IMR-90 (cell line): ENCODE data around the gene GREB1L. TPM values are rescaled to one million over a fixed set of nuclear protein-coding genes. Genes with fewer than 3 reads are reported as not detected.

Experiments
- ATAC-seq: fragments of 200-7000 bp; cut with Tn5 transposase; 2 replicates; pipeline ENCODE4 v1.9.1; 2020; ENCODE audit warnings: low read depth, mild to moderate bottlenecking, moderate library complexity
- BruUV-seq: library from RNA; stranded (reverse); fragments of 400-500 nt; replicated peaks from 2 replicates; lab custom pipeline; 2021; lab: Mats Ljungman, UMichigan
- CTCF ChIA-PET: fragments of 300-600 bp; formaldehyde crosslinking; extraction: SDS; loops from one replicate; lab custom pipeline; 2021; ENCODE audit warnings: antibody characterized with exemption; lab: Yijun Ruan, JAX
- POLR2A ChIA-PET: fragments of 300-600 bp; sonication (Branson Sonifier 250); formaldehyde crosslinking; loops from one replicate; lab custom pipeline; 2022; ENCODE audit warnings: antibody characterized with exemption; ENCODE audit not compliant: unreplicated experiment; lab: Charles Lee
- DNase-seq: peaks from one replicate; pipeline ENCODE4 v3.0.0; 2013
- H2AFZ ChIP-seq: replicated peaks from 2 replicates; pipeline ENCODE3; 2013; ENCODE audit warnings: low read length, mild to moderate bottlenecking; ENCODE audit not compliant: poor library complexity
- H2AK5ac ChIP-seq: 2 replicates; pipeline ENCODE4 v1.6.1; 2013; ENCODE audit warnings: low read depth, low read length, inconsistent platforms
- H2AK9ac ChIP-seq: replicated peaks from 2 replicates; pipeline ENCODE3; 2013; ENCODE audit warnings: mild to moderate bottlenecking, low read depth, low read length, moderate library complexity; ENCODE audit not compliant: poor library complexity
- H2BK120ac ChIP-seq: 2 replicates; pipeline ENCODE4 v1.6.1; 2013; ENCODE audit warnings: low read depth, low read length, inconsistent platforms
- H2BK15ac ChIP-seq: 3 replicates; pipeline ENCODE4 v1.6.1; 2013; ENCODE audit warnings: low read depth, low read length, inconsistent platforms
- H2BK20ac ChIP-seq: 2 replicates; pipeline ENCODE4 v1.6.1; 2013; ENCODE audit warnings: low read depth, mild to moderate bottlenecking, inconsistent platforms, low read length, moderate library complexity
- H2BK5ac ChIP-seq: 2 replicates; pipeline ENCODE4 v1.6.1; 2013; ENCODE audit warnings: mild to moderate bottlenecking, low read depth, low read length, inconsistent platforms; ENCODE audit not compliant: poor library complexity, severe bottlenecking
- H3K14ac ChIP-seq: replicated peaks from 2 replicates; pipeline ENCODE4 v1.6.1; 2013; ENCODE audit warnings: low read depth, low read length, inconsistent platforms
- H3K18ac ChIP-seq: 2 replicates; pipeline ENCODE4 v1.6.1; 2013; ENCODE audit warnings: low read depth, low read length, control low read depth
- H3K23ac ChIP-seq: 2 replicates; pipeline ENCODE4 v1.6.1; 2013; ENCODE audit warnings: low read depth, low read length, inconsistent platforms
- H3K27ac ChIP-seq: 2 replicates; pipeline ENCODE4 v1.5.1; 2013; ENCODE audit warnings: mild to moderate bottlenecking, control low read depth, low read length; ENCODE audit not compliant: insufficient read depth
- H3K27me3 ChIP-seq: 2 replicates; pipeline ENCODE4 v1.6.1; 2013; ENCODE audit warnings: low read length; ENCODE audit not compliant: control insufficient read depth, insufficient read depth
- H3K36me3 ChIP-seq: 2 replicates; pipeline ENCODE4 v1.6.1; 2013; ENCODE audit warnings: low read length, mixed read lengths; ENCODE audit not compliant: control insufficient read depth, insufficient read depth
- H3K4ac ChIP-seq: 2 replicates; pipeline ENCODE4 v1.6.1; 2013; ENCODE audit warnings: low read depth, low read length, inconsistent platforms
- H3K4me1 ChIP-seq: 2 replicates; pipeline ENCODE4 v1.6.1; 2013; ENCODE audit warnings: low read length, mixed read lengths; ENCODE audit not compliant: control insufficient read depth, insufficient read depth
- H3K4me2 ChIP-seq: 2 replicates; pipeline ENCODE4 v1.6.1; 2013; ENCODE audit warnings: low read depth, mild to moderate bottlenecking, control low read depth, low read length, moderate library complexity
- H3K4me3 ChIP-seq: 2 replicates; pipeline ENCODE4 v1.5.1; 2013; ENCODE audit warnings: low read depth, mild to moderate bottlenecking, control low read depth, low read length, moderate library complexity; ENCODE audit not compliant: insufficient read depth
- H3K56ac ChIP-seq: 2 replicates; pipeline ENCODE4 v1.6.1; 2013; ENCODE audit warnings: low read length, inconsistent platforms; ENCODE audit not compliant: insufficient read depth; ENCODE audit errors: extremely low read depth
- H3K79me1 ChIP-seq, 2 experiments: 2 replicates each; pipeline ENCODE4 v1.6.1; 2013; ENCODE audit warnings: low read length in 2 of 2, inconsistent platforms in 1 of 2, low read depth in 1 of 2
- H3K9ac ChIP-seq: 2 replicates; pipeline ENCODE4 v1.6.1; 2013; ENCODE audit warnings: low read depth, low read length, control low read depth
- H3K9me1 ChIP-seq: 2 replicates; pipeline ENCODE4 v1.6.1; 2013; ENCODE audit warnings: low read length, inconsistent platforms; ENCODE audit not compliant: insufficient read depth
- H3K9me3 ChIP-seq: 2 replicates; pipeline ENCODE4 v1.6.1; 2013; ENCODE audit warnings: low read length; ENCODE audit not compliant: control insufficient read depth, insufficient read depth
- H4K20me1 ChIP-seq: 2 replicates; pipeline ENCODE4 v1.6.1; 2013; ENCODE audit warnings: low read length, inconsistent platforms; ENCODE audit not compliant: insufficient read depth
- H4K5ac ChIP-seq: 2 replicates; pipeline ENCODE4 v1.6.1; 2013; ENCODE audit warnings: mild to moderate bottlenecking, low read depth, low read length, control low read depth
- H4K8ac ChIP-seq, 2 experiments: 2 replicates each; pipeline ENCODE4 v1.6.1; 2013; ENCODE audit warnings: low read depth in 2 of 2, low read length in 2 of 2, control low read depth in 1 of 2, inconsistent platforms in 1 of 2
- H4K91ac ChIP-seq: 2 replicates; pipeline ENCODE4 v1.6.1; 2013; ENCODE audit warnings: low read depth, low read length, inconsistent platforms; ENCODE audit not compliant: insufficient read depth
- BHLHE40 ChIP-seq: fragments of 150-350 bp; IDR thresholded peaks from 2 replicates; pipeline ENCODE4 v1.6.1; 2016; ENCODE audit warnings: mild to moderate bottlenecking, low read depth, low read length
- CEBPB ChIP-seq: IDR thresholded peaks from 2 replicates; pipeline ENCODE4 v1.6.1; 2012; ENCODE audit warnings: low read depth, low read length, improper control_type of control experiment
- CHD1 ChIP-seq: IDR thresholded peaks from 2 replicates; pipeline ENCODE4 v1.6.1; 2012; ENCODE audit warnings: low read depth, low read length, improper control_type of control experiment
- CTCF ChIP-seq: conservative IDR thresholded peaks from 2 replicates; pipeline ENCODE4 v1.5.1; 2012; ENCODE audit warnings: mild to moderate bottlenecking, low read depth, low read length, improper control_type of control experiment
- FOS ChIP-seq: fragments of 150-350 bp; IDR thresholded peaks from 2 replicates; pipeline ENCODE4 v1.6.1; 2016; ENCODE audit warnings: low read depth, low read length
- MAFK ChIP-seq: IDR thresholded peaks from 2 replicates; pipeline ENCODE4 v1.6.1; 2012; ENCODE audit warnings: low read depth, low read length, improper control_type of control experiment
- MAZ ChIP-seq: IDR thresholded peaks from 2 replicates; pipeline ENCODE4 v1.6.1; 2012; ENCODE audit warnings: low read depth, mild to moderate bottlenecking, low read length, improper control_type of control experiment, moderate library complexity, borderline replicate concordance
- MXI1 ChIP-seq: IDR thresholded peaks from 2 replicates; pipeline ENCODE4 v1.6.1; 2012; ENCODE audit warnings: low read depth, mild to moderate bottlenecking, low read length, moderate library complexity, borderline replicate concordance
- NFE2L2 ChIP-seq: fragments of 150-350 bp; IDR thresholded peaks from 2 replicates; pipeline ENCODE4 v1.6.1; 2016; ENCODE audit warnings: low read depth, mild to moderate bottlenecking, low read length
- POLR2A ChIP-seq: IDR thresholded peaks from 2 replicates; pipeline ENCODE4 v1.6.1; 2012; ENCODE audit warnings: mild to moderate bottlenecking, low read depth, low read length
- RAD21 ChIP-seq: IDR thresholded peaks from 2 replicates; pipeline ENCODE4 v1.6.1; 2012; ENCODE audit warnings: low read length, improper control_type of control experiment
- RCOR1 ChIP-seq: IDR thresholded peaks from 2 replicates; pipeline ENCODE4 v1.6.1; 2012; ENCODE audit warnings: mild to moderate bottlenecking, low read length, improper control_type of control experiment; ENCODE audit not compliant: insufficient replicate concordance
- RFX5 ChIP-seq: IDR thresholded peaks from 2 replicates; pipeline ENCODE4 v1.8.0; 2012; ENCODE audit warnings: low read depth, mild to moderate bottlenecking, low read length, moderate library complexity
- SMC3 ChIP-seq: fragments of 150-350 bp; IDR thresholded peaks from 2 replicates; pipeline ENCODE4 v1.6.1; 2016; ENCODE audit warnings: low read depth, mild to moderate bottlenecking, antibody characterized with exemption, low read length, moderate library complexity
- USF2 ChIP-seq: fragments of 150-350 bp; IDR thresholded peaks from 2 replicates; pipeline ENCODE4 v1.6.1; 2017; ENCODE audit warnings: mild to moderate bottlenecking, antibody characterized with exemption, low read length, low read depth
- WGBS, 2 experiments: methylation state at CpG; one replicate each; pipeline versions ENCODE4 v1.1.5 to v1.1.7; 2013; ENCODE audit warnings: missing lambda C conversion rate in 2 of 2; ENCODE audit not compliant: insufficient read length in 1 of 2; ENCODE audit errors: extremely low coverage in 2 of 2; 5-methylcytosine and 5-hydroxymethylcytosine counted together
- dilution Hi-C: fragments of 300-500 bp; cut with HindIII; formaldehyde crosslinking; loops from one replicate; pipeline ENCODE4 v1.14.3; 2018; ENCODE audit warnings: low sequenced_read_pairs; ENCODE audit not compliant: unreplicated experiment
- in situ Hi-C: fragments of 300-500 bp; cut with MboI; formaldehyde crosslinking; loops from 3 replicates; pipeline ENCODE4 v1.14.3; 2019; ENCODE audit warnings: low sequenced_read_pairs, inconsistent platforms, mixed read lengths
- intact Hi-C: fragments of 100-400 bp; cut with micrococcal nuclease; formaldehyde crosslinking; loops from 2 replicates; pipeline ENCODE4 v1.10.0; 2022
- polyA plus RNA-seq, 3 experiments: library from polyadenylated mRNA; depleted of rRNA; stranded (reverse); fragments of >200 nt; gene quantifications; 2 replicates each; pipeline ENCODE4 v1.2.3, GENCODE V29; 2012; ENCODE audit warnings: low replicate concordance in 1 of 3
- total RNA-seq: library from RNA; depleted of rRNA; stranded (reverse); fragments of >200 nt; gene quantifications from 2 replicates; pipeline ENCODE4 v1.2.3, GENCODE V29; 2012
- TF ChIP-seq, protein P1 (sequence below): fragments of 150-350 bp; IDR thresholded peaks from 2 replicates; pipeline ENCODE4 v1.6.1; 2016; ENCODE audit warnings: low read depth, mild to moderate bottlenecking, low read length, moderate library complexity, borderline replicate concordance

Gene GREB1L
- total and polyA plus RNA-seq, 2 of the 4 experiments (the other 2 are of a cell fraction), result under 0.01 to 0.02 TPM

- Histone ChIP-seq H4K5ac (no peak overlapping the region), H2BK5ac (no peak overlapping the region), H3K4ac (no peak overlapping the region), H3K9me1 (no peaks in the 10 kb centered on the region), H3K18ac (no peak overlapping the region), H3K27me3 (peaks cover 11% of the 10 kb centered on the region), H3K36me3 (no peaks in the 10 kb centered on the region), H2AK5ac (no peak overlapping the region), H3K4me1 (no peaks in the 10 kb centered on the region), H3K14ac (no peak overlapping the region), H2BK120ac (no peak overlapping the region), H4K20me1 (no peaks in the 10 kb centered on the region), H2BK15ac (no peak overlapping the region), H2BK20ac (no peak overlapping the region), H3K79me1 (no peaks in the 10 kb centered on the region), H3K27ac (no peak overlapping the region), H2AFZ (no peak overlapping the region), H3K4me3 (no peak overlapping the region), H4K8ac (no peak overlapping the region), H4K91ac (no peak overlapping the region), H3K56ac (no peak overlapping the region), H3K9ac (no peak overlapping the region), H2AK9ac (no peak overlapping the region), H3K9me3 (no peaks in the 10 kb centered on the region), H3K4me2 (no peak overlapping the region), H3K23ac (no peak overlapping the region)
- no CpG with 5 or more reads among the region's 5 CpGs for WGBS, 2 experiments
- ATAC-seq (no peak), DNase-seq (no peak)
- intact Hi-C loops (no loop called here), in situ Hi-C loops (no loop called here), dilution Hi-C loops (no loop called here)
- no peak for TF ChIP-seq POLR2A
- TF ChIP-seq USF2, result no peak
- no peak for TF ChIP-seq NFE2L2
- no peak for TF ChIP-seq CEBPB
- TF ChIP-seq MAZ, result no peak
- TF ChIP-seq FOS, result no peak
- no peak for TF ChIP-seq MXI1
- TF ChIP-seq CHD1, result no peak
- no peak for TF ChIP-seq BHLHE40
- TF ChIP-seq RCOR1, result no peak
- TF ChIP-seq MAFK, result no peak
- no peak for TF ChIP-seq RAD21
- TF ChIP-seq SMC3, result no peak
- no peak for TF ChIP-seq RFX5
- TF ChIP-seq, protein P1, sequence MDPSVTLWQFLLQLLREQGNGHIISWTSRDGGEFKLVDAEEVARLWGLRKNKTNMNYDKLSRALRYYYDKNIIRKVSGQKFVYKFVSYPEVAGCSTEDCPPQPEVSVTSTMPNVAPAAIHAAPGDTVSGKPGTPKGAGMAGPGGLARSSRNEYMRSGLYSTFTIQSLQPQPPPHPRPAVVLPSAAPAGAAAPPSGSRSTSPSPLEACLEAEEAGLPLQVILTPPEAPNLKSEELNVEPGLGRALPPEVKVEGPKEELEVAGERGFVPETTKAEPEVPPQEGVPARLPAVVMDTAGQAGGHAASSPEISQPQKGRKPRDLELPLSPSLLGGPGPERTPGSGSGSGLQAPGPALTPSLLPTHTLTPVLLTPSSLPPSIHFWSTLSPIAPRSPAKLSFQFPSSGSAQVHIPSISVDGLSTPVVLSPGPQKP, result no peak
- no peak for TF ChIP-seq CTCF
- ChIA-PET POLR2A (no interaction called here), CTCF (no interaction called here)
- no TSS peak for BruUV-seq
Observed at GRCh38 chr18:21309248-21309647, 67.2 kb downstream of the GREB1L start.
